GM18870 (cell line): ENCODE data around the gene ACTRT2.

ENCODE experiments used
- ATAC-seq: cut with Tn5 transposase; IDR thresholded peaks from one replicate; pipeline ENCODE4 v1.9.1; 2021; ENCODE audit warnings: moderate library complexity; ENCODE audit not compliant: unreplicated experiment

Gene ACTRT2

GRCh38 chr1:3066250-3066711 is 45.0 kb downstream of the ACTRT2 start:
- no peak for ATAC-seq

GRCh38 chr1:3066826-3067225 is 45.6 kb downstream of the ACTRT2 start:
- ATAC-seq = no peak

GRCh38 chr1:3067301-3067670 is 46.0 kb downstream of the ACTRT2 start:
- no peak for ATAC-seq

- ATAC-seq = no peak
Measured at GRCh38 chr1:3067671-3068563, 46.6 kb downstream of the ACTRT2 start.

- no peak for ATAC-seq
Measured at GRCh38 chr1:3068564-3069431, 47.5 kb downstream of the ACTRT2 start, which contains the start of gene PRDM16. TSS of gene PRDM16 (plus strand) at chr1:3069203. CDS start at chr1:3069260, 57 bp downstream.

GRCh38 chr1:3069491-3070308 is 48.4 kb downstream of the ACTRT2 start:
- ATAC-seq = no peak

GRCh38 chr1:3070309-3070643 is 49.0 kb downstream of the ACTRT2 start:
- no peak for ATAC-seq

GRCh38 chr1:3070644-3071564 is 49.6 kb downstream of the ACTRT2 start:
- ATAC-seq = no peak

GRCh38 chr1:3071565-3072390 is 50.5 kb downstream of the ACTRT2 start:
- ATAC-seq = no peak
